BJ (cell line): Measurements from ENCODE around the gene LAMA5. TPM values are rescaled to one million over a fixed set of nuclear protein-coding genes. Genes with fewer than 3 reads are reported as not detected.

ENCODE experiments used
- CTCF ChIA-PET: fragments of 350-600 bp; formaldehyde crosslinking; extraction: SDS; loops from one replicate; lab custom pipeline; 2021; ENCODE audit warnings: antibody characterized with exemption, inconsistent platforms; lab: Yijun Ruan, JAX
- POLR2A ChIA-PET: fragments of 300-600 bp; sonication (Branson Sonifier 250); formaldehyde crosslinking; extraction: SDS; loops from one replicate; lab custom pipeline; 2021; ENCODE audit warnings: antibody characterized with exemption; lab: Charles Lee
- DNase-seq: peaks from one replicate; pipeline ENCODE4 v3.0.0-alpha.2; 2011; ENCODE audit warnings: low read depth
- H3K27me3 ChIP-seq: 2 replicates; pipeline ENCODE4 v1.6.0; 2011; ENCODE audit warnings: low read length; ENCODE audit not compliant: control insufficient read depth, insufficient read depth
- H3K36me3 ChIP-seq: 2 replicates; pipeline ENCODE4 v1.5.1; 2011; ENCODE audit warnings: low read length; ENCODE audit not compliant: control insufficient read depth, insufficient read depth
- H3K4me3 ChIP-seq: 2 replicates; pipeline ENCODE4 v1.5.1; 2011; ENCODE audit warnings: low read depth, mild to moderate bottlenecking, control low read depth, low read length
- CTCF ChIP-seq: IDR thresholded peaks from 2 replicates; pipeline ENCODE4 v1.5.1; 2011; ENCODE audit warnings: low read depth, mild to moderate bottlenecking, control low read depth, inconsistent platforms, low read length, moderate library complexity; ENCODE audit not compliant: insufficient read depth
- polyA plus RNA-seq: library from polyadenylated mRNA; depleted of rRNA; stranded (reverse); fragments of >200 nt; gene quantifications from 2 replicates; pipeline ENCODE4 v1.2.3, GENCODE V29; 2011

The LAMA5 gene
- polyA plus RNA-seq, 1 experiment = 1.1 TPM

- POLR2A ChIA-PET = no interaction called here
Observed at GRCh38 chr20:62355878-62356588, 11.1 kb downstream of the LAMA5 start.

DNA sequence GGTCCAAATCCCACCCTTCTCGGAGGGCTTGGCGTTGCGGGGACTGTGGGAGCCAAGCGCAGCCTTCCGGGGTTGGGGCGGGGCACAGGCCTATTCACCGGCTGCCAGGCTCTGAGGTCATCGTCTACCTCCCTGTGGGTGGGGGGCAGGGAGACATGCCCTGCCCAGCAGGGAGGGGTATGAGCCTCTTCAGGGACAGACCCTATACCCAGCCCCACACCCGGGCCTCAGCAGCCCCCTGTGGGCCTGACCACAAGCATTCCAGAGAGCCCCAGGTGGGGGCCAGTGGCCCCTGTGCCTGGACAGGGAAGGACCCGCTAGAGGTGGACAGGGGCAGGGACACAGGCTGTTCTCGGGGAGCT is 11.6 kb downstream of the LAMA5 start:
- ChIA-PET CTCF (interaction anchor here (0.8 to 1.4 kb wide), 2 partner anchors 9 to 28 kb away, joined by 3 to 4 read pairs; no protein-coding TSS in a partner anchor), POLR2A (no interaction called here)
- no peak for DNase-seq
- Histone ChIP-seq H3K36me3 (no peaks in the 10 kb centered on the region), H3K27me3 (no peaks in the 10 kb centered on the region), H3K4me3 (no peak overlapping the region)
- TF ChIP-seq CTCF = no peak

More at GRCh38 chr20:62355878-62356588, 11.1 kb downstream of the LAMA5 start:
- Histone ChIP-seq H3K27me3 (no peaks in the 10 kb centered on the region), H3K36me3 (no peaks in the 10 kb centered on the region), H3K4me3 (no peak overlapping the region)
- TF ChIP-seq CTCF = no peak
- CTCF ChIA-PET = interaction anchor here (0.8 to 1.6 kb wide), 4 partner anchors 9 to 54 kb away, joined by 3 to 4 read pairs (median 4); partner anchors contain the start of gene ADRM1
- no peak for DNase-seq

GRCh38 chr20:62354811-62355341 is 12.2 kb downstream of the LAMA5 start:
- H3K27me3 ChIP-seq = no peaks in the 10 kb centered on the region
- DNase-seq = no peak
- TF ChIP-seq CTCF = no peak
- H3K4me3 ChIP-seq = no peak overlapping the region
- CTCF ChIA-PET = interaction anchor here (0.8 to 1.4 kb wide), 2 partner anchors 10 to 27 kb away, joined by 3 to 4 read pairs; no protein-coding TSS in a partner anchor
- POLR2A ChIA-PET = no interaction called here
- H3K36me3 ChIP-seq = no peaks in the 10 kb centered on the region

- H3K4me3 ChIP-seq = no peak overlapping the region
- POLR2A ChIA-PET = no interaction called here
- no peak for TF ChIP-seq CTCF
- no peaks in the 10 kb centered on the region for H3K36me3 ChIP-seq
- CTCF ChIA-PET = no interaction called here
- H3K27me3 ChIP-seq = no peaks in the 10 kb centered on the region
- no peak for DNase-seq
Observed at GRCh38 chr20:62354031-62354808, 12.9 kb downstream of the LAMA5 start.
